GM11168 (cell line): ENCODE data around the gene SLC5A1.

Experiments
- in situ Hi-C: fragments of 300-500 bp; cut with MboI; formaldehyde crosslinking; loops from one replicate; pipeline ENCODE4 v1.12.0; 2022; ENCODE audit warnings: low sequenced_read_pairs; ENCODE audit not compliant: unreplicated experiment

SLC5A1 gene

GRCh38 chr22:32050678-32051515 is 7.8 kb downstream of the SLC5A1 start:
- in situ Hi-C loops, result no loop called here

- in situ Hi-C loops, result no loop called here
Observed at GRCh38 chr22:32052244-32052643, 9.2 kb downstream of the SLC5A1 start.

- in situ Hi-C loops, result no loop called here
Observed at GRCh38 chr22:32052936-32053791, 10.1 kb downstream of the SLC5A1 start.

DNA sequence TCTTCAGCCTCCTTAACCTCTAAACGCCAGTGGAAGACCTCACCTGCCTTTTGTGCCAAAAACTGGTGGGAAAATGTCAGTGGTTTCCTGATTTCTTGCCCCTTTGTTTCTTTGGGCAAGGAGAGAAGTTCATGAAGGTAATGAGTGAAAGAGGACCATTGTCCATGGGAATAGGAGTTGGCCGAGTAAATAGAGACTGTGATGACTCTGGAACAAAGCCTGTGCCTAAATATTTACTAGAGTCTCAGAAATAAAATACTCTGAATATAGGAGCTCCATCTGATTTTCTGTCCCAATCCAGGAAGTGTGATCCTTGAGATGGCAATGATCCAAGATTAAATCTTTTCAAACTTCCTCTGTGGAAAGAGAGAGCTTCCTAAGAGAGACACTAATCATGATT is 12.0 kb downstream of the SLC5A1 start:
- in situ Hi-C loops, result no loop called here

GRCh38 chr22:32058656-32059260 is 15.7 kb downstream of the SLC5A1 start:
- in situ Hi-C loops, result no loop called here

DNA sequence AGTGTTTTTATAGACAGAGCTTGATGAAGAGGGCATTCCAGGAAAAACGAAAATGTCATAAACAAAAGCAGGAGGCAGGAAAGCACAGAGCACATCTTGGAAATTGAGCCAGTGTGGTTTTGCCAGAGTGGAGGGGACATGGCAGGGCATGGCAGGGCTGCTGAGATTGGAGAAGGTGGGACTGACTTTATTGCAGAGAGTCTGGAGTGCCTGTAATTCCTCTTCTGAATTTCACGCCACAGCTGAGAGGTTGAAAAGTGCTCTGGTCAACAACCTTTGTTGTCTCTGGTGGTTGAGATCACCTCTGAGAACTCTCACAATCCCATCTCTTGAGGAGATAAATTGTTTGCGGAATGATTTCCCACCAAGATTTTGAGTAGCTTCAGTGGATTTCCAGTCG is 16.4 kb downstream of the SLC5A1 start:
- in situ Hi-C loops, result no loop called here

DNA sequence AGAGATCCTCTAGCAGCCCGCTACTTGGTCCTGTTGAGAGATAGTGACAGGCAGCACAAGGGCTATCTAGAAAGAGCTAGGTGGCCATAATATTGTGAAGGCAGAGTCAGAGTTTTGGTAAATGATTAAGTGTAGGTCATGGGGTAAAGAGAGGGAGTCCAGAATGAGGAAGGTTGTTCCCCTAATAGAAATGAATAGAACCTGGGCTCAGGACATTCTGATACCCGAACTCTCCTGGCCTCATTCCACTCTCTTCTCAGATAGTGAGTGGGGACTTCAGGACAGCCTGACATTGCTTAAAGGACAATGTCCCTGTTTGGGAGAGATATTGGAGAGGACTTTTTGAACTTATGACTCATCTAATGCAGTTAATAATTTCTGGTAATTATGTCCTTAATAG is 20.6 kb downstream of the SLC5A1 start:
- in situ Hi-C loops, result no loop called here

- in situ Hi-C loops, result no loop called here
Observed at GRCh38 chr22:32066820-32067219, 23.8 kb downstream of the SLC5A1 start.

- in situ Hi-C loops, result no loop called here
Observed at GRCh38 chr22:32067613-32068012, 24.6 kb downstream of the SLC5A1 start.

DNA sequence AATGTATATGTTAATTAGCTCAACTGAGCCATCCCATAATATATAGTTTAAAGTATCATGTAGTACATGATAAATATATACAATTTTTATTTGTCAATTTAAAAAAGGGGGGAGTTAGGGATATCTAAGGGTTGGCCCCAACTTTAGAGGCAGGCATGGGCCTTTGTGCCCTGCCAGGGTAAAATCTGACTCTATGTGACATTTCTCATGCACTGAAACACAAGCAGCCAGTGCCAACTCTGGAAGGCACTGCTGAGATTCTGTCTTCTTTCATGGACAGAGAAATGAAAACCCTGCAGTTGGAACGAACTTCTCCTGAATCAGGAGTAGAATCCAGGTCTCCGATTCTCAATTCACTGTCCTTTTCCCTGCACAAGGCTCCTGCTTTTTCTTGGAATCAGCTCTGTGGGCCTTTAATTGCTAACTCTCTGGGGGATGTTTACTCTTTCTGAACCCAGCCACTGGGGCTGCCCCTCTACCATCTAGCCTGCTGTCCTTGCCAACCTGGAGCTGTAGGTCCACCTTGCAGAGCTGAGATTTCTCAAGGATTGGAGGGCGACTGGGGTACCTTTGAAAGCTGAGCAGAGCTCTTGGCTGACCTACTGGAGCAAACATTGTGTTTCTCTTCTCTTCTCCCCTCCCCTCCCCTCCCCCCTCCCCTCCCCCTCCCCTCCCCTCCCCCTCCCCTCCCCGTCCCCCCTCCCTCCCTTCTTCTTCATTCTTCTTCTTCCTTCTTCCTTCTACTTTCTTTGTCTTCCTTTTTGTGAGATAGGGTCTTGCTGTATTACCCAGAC is 26.7 kb downstream of the SLC5A1 start:
- in situ Hi-C loops, result loop anchor here (10.0 kb wide), 1 partner anchor 85 kb away; no protein-coding TSS in a partner anchor

DNA sequence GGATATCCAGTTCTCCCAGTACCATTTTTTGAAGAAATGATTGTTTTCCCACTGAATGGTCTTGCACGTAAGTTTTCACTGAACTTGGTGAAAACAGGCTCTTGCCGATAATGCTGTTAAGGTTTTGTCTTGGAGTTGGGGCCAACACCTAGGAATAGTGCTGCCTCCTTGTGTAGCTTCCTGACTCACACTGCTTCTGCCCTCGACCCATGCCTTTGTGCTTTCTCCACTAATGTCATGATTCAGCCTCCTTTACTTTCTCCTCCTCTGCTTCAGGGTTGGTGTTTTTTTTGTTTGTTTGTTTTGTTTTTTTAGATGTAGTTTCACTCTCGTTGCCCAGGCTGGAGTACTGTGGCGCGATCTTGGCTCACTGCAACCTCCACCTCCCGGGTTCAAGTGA is 30.2 kb downstream of the SLC5A1 start:
- in situ Hi-C loops, result loop anchor here (10.0 kb wide), 1 partner anchor 88 kb away; no protein-coding TSS in a partner anchor

DNA sequence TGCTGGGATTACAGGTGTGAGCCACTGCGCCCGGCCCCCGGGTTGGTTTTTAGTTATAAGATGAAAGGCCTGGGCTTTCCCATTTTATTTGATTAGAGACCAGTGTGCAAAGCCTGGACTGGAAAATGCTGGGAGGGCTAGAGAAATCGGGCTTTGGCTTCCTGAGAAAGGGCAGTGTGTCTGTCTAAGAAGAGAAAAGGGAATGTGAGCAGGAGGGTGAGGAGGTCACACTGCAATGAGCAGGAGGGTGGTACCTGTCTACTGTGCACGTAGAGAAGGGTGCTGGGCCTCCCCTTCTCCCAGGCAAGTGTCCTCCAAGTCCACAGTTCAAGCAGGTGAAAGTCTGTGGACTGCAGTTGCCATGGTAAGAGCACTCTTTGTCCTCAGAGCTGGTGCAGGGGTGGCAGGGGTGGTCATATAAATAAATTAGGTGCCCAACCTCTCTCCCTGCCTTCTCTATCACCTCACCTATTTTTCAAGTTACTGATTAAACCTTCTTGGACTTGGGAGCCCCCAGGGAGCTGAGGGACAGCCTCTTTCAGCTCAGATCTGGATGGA is 30.8 kb downstream of the SLC5A1 start:
- in situ Hi-C loops, result loop anchor here (10.0 kb wide), 1 partner anchor 89 kb away; no protein-coding TSS in a partner anchor

- in situ Hi-C loops, result loop anchor here (10.0 kb wide), 1 partner anchor 91 kb away; no protein-coding TSS in a partner anchor
Observed at GRCh38 chr22:32075997-32076760, 33.1 kb downstream of the SLC5A1 start.

DNA sequence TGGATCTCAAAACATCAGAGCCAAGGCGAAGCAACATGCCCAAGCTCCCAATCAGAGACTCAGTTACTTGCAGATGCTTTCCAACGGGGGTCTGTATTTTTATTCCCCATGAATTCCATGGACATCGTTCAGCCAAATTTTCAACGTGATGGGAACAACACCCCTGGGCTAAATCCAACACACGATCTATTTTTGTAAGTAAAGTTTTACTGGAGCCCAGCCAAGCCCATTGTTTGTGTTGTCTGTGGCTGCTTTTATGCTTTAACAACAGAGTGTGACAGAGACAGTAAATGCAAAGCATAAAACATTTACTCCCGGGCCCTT is 33.7 kb downstream of the SLC5A1 start:
- in situ Hi-C loops, result loop anchor here (10.0 kb wide), 1 partner anchor 92 kb away; no protein-coding TSS in a partner anchor

GRCh38 chr22:32077151-32077550 is 34.1 kb downstream of the SLC5A1 start:
- in situ Hi-C loops, result loop anchor here (10.0 kb wide), 1 partner anchor 92 kb away; no protein-coding TSS in a partner anchor

- in situ Hi-C loops, result loop anchor here (10.0 kb wide), 1 partner anchor 95 kb away; no protein-coding TSS in a partner anchor
Observed at GRCh38 chr22:32079130-32080089, 36.3 kb downstream of the SLC5A1 start.

GRCh38 chr22:32080904-32081303 is 37.8 kb downstream of the SLC5A1 start:
- in situ Hi-C loops, result no loop called here

- in situ Hi-C loops, result no loop called here
Observed at GRCh38 chr22:32082331-32082730, 39.3 kb downstream of the SLC5A1 start.
